ENCODE data around the gene THBS2.

GRCh38 chr6:169263836-169264608, 10.4 kb upstream of the THBS2 start:
- TF ChIP-seq, protein P1, sequence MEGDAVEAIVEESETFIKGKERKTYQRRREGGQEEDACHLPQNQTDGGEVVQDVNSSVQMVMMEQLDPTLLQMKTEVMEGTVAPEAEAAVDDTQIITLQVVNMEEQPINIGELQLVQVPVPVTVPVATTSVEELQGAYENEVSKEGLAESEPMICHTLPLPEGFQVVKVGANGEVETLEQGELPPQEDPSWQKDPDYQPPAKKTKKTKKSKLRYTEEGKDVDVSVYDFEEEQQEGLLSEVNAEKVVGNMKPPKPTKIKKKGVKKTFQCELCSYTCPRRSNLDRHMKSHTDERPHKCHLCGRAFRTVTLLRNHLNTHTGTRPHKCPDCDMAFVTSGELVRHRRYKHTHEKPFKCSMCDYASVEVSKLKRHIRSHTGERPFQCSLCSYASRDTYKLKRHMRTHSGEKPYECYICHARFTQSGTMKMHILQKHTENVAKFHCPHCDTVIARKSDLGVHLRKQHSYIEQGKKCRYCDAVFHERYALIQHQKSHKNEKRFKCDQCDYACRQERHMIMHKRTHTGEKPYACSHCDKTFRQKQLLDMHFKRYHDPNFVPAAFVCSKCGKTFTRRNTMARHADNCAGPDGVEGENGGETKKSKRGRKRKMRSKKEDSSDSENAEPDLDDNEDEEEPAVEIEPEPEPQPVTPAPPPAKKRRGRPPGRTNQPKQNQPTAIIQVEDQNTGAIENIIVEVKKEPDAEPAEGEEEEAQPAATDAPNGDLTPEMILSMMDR (IDR thresholded peaks at IDR 0.05): no peak
- TF ChIP-seq EZH2phosphoT487 (IDR thresholded peaks at IDR 0.05): no peak
